ENCODE measurements around the gene STAG2. TPM values are rescaled to one million over a fixed set of nuclear protein-coding genes. Genes with fewer than 3 reads are reported as not detected.

The STAG2 gene
- 67.5 and 104 TPM in 2 replicates for total RNA-seq

DNA sequence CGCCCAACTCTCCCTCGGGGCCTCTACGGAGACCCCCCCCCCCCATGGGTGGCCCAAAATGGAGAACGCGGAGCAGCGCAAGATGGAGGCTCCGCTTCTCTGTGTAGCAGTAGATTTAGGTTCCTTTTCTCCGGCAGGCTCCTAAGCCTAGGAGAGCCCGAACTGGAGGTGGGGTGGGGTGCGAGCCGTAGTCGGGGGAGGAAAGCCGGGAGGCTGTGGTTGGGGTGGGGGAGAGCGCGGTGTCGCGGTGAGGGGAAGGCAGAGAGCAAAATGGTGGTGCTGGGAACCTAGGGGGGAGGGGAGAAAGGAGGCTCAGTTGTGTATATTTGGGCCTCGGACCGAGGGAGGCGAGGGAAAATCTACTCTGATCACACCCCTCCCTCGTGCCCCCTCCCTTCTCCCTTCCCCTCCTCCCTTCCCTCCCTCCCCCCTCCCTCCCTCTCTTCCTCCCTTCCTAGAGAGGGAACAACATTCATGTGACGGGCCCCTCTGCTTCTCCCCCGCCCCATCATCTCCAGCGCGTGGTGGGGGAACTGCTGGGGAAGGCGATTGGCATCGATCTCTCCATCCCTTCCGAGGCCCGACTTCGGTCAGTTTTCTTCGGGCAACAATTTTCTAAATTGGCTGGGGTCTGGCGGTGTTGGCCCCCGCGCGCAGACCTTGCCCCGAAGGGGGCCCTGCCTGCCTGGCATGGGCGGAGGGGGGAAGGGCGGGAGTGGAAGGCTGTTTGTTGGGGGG, at the start of gene STAG2:
STAG2 (plus strand) TSS at position 439 of the 738 bp plus-strand sequence. CDS start 60,922 bp downstream, outside the sequence.

Other genes with a start within 250 kb of the STAG2 start
- 40.5 and 50.1 TPM in 2 replicates for gene THOC2, start 228.7 kb upstream of the STAG2 start, total RNA-seq
- 38.6 and 40.5 TPM in 2 replicates for gene XIAP, start 101.7 kb upstream of the STAG2 start, total RNA-seq